HCT116 (cell line): ENCODE results near the gene BMP7.

Experiments used
- CBX3 ChIP-seq: IDR thresholded peaks from 2 replicates; pipeline ENCODE4 v1.6.1; 2012; ENCODE audit warnings: low read depth
- CEBPB ChIP-seq: IDR thresholded peaks from 2 replicates; pipeline ENCODE4 v1.6.1; 2012; ENCODE audit warnings: low read depth
- CTCF ChIP-seq, 3 experiments: fragments of 200-600 bp in 1 of 3; sonication (generic) in 1 of 3; IDR thresholded peaks in 2 of 3; conservative IDR thresholded peaks in 1 of 3; 2 replicates each; pipeline ENCODE4 v1.5.1; 2012 to 2017; ENCODE audit warnings: low read depth in 2 of 3, low read length in 2 of 3, antibody characterized with exemption in 1 of 3, borderline replicate concordance in 1 of 3, control low read depth in 1 of 3, mild to moderate bottlenecking in 1 of 3, mixed read lengths in 1 of 3, mixed run types in 1 of 3, moderate library complexity in 1 of 3; ENCODE audit not compliant: insufficient read depth in 1 of 3
- EGR1 ChIP-seq: IDR thresholded peaks from 2 replicates; pipeline ENCODE4 v1.6.1; 2012; ENCODE audit warnings: low read depth
- EZH2 ChIP-seq: fragments of 200-600 bp; sonication (generic); IDR thresholded peaks from 2 replicates; pipeline ENCODE4 v1.6.1; 2017; ENCODE audit warnings: antibody characterized with exemption, mixed run types
- EZH2phosphoT487 ChIP-seq: fragments of 200-600 bp; IDR thresholded peaks from 2 replicates; pipeline ENCODE4 v1.6.1; 2018; ENCODE audit warnings: antibody characterized with exemption, borderline replicate concordance
- POLR2A ChIP-seq: IDR thresholded peaks from 2 replicates; pipeline ENCODE4 v1.7.0; 2011; ENCODE audit warnings: borderline replicate concordance; ENCODE audit not compliant: insufficient read depth, insufficient read length; ENCODE audit errors: extremely low read depth
- POLR2AphosphoS5 ChIP-seq: IDR thresholded peaks from 2 replicates; pipeline ENCODE4 v1.6.1; 2011; ENCODE audit warnings: mild to moderate bottlenecking, low read depth, low read length, moderate library complexity
- RAD21 ChIP-seq: IDR thresholded peaks from 2 replicates; pipeline ENCODE4 v1.6.1; 2012; ENCODE audit warnings: low read depth, mild to moderate bottlenecking
- REST ChIP-seq: IDR thresholded peaks from 2 replicates; pipeline ENCODE4 v1.6.1; 2012; ENCODE audit warnings: low read depth
- YY1 ChIP-seq: IDR thresholded peaks from 2 replicates; pipeline ENCODE4 v1.6.1; 2011; ENCODE audit warnings: low read length, low read depth, moderate library complexity, mild to moderate bottlenecking; ENCODE audit not compliant: insufficient replicate concordance; ENCODE audit errors: extremely low read depth
- ZFX ChIP-seq: fragments of 450-650 bp; IDR thresholded peaks from 2 replicates; pipeline ENCODE4 v1.6.1; 2017
- ZNF274 ChIP-seq: fragments of 200-500 bp; sonication (Bioruptor generic); IDR thresholded peaks from 2 replicates; pipeline ENCODE4 v1.6.1; 2014; ENCODE audit warnings: mild to moderate bottlenecking, low read depth, low read length, inconsistent platforms

GRCh38 chr20:57145089-57145631 lies 121.3 kb downstream of the BMP7 start:
- TF ChIP-seq CEBPB: no peak
- TF ChIP-seq RAD21: no peak
- no peak for TF ChIP-seq CTCF (IDR thresholded peaks at IDR 0.05 in 2 of 3, conservative IDR thresholded peaks at IDR 0.05 in 1 of 3; ENCODE audit: borderline replicate concordance in 1 of 3, insufficient read depth in 1 of 3, low read depth in 2 of 3, low read length in 2 of 3)
- TF ChIP-seq YY1: no peak
- no peak for TF ChIP-seq EGR1
- TF ChIP-seq POLR2AphosphoS5: no peak
- TF ChIP-seq ZNF274: no peak
- TF ChIP-seq EZH2phosphoT487: no peak
- TF ChIP-seq CBX3: no peak
- TF ChIP-seq EZH2: no peak
- no peak for TF ChIP-seq POLR2A
- TF ChIP-seq ZFX: no peak
- TF ChIP-seq REST: no peak
